ENCODE measurements around the gene SMAD3.

Gene SMAD3

GRCh38 chr15:67064607-67065530 is 533 bp upstream of the SMAD3 start:
- peak overlapping the region; percentile 52; the same call in 1 of the 2 replicates for H3K4me3 ChIP-seq (ENCODE audit: low read length)
- no peak for TF ChIP-seq ZNF274 (IDR thresholded peaks at IDR 0.05; ENCODE audit: low read depth, low read length)

DNA sequence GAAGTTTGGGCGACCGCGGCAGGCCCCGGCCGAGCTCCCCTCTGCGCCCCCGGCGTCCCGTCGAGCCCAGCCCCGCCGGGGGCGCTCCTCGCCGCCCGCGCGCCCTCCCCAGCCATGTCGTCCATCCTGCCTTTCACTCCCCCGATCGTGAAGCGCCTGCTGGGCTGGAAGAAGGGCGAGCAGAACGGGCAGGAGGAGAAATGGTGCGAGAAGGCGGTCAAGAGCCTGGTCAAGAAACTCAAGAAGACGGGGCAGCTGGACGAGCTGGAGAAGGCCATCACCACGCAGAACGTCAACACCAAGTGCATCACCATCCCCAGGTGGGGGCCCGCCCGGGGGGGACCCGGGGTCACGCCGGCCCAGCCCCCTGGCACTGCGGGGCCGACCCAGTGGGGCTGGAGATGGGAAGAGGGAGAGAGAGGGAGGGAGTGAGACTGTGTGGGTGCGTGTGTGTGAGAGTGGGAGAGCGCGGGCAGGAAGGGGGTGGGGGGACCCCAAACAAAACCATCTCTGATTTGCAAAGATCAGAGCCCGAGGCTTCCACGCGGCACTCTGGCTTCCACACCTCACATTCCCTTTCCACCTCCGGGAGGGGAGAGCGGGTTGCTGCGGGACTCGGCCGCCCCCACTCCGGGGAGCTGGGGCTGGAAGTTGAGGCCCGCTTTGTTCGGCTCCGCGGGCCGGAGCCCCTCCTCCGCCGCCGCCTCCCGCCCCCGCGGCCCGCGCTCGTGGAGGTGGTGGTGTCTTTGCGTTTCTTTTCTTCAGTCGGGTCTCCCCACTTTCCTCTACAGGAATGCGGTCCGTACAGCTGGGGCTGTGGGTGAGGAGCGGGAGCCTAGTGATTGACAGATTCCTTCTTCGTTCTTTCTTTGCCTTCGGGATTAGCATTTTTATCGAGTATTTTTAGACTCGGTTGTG is 898 bp downstream of the SMAD3 start:
- TF ChIP-seq ZNF274 (IDR thresholded peaks at IDR 0.05; ENCODE audit: low read depth, low read length) = no peak
- peak overlapping the region; percentile 79 for H3K4me3 ChIP-seq (ENCODE audit: low read length)

DNA sequence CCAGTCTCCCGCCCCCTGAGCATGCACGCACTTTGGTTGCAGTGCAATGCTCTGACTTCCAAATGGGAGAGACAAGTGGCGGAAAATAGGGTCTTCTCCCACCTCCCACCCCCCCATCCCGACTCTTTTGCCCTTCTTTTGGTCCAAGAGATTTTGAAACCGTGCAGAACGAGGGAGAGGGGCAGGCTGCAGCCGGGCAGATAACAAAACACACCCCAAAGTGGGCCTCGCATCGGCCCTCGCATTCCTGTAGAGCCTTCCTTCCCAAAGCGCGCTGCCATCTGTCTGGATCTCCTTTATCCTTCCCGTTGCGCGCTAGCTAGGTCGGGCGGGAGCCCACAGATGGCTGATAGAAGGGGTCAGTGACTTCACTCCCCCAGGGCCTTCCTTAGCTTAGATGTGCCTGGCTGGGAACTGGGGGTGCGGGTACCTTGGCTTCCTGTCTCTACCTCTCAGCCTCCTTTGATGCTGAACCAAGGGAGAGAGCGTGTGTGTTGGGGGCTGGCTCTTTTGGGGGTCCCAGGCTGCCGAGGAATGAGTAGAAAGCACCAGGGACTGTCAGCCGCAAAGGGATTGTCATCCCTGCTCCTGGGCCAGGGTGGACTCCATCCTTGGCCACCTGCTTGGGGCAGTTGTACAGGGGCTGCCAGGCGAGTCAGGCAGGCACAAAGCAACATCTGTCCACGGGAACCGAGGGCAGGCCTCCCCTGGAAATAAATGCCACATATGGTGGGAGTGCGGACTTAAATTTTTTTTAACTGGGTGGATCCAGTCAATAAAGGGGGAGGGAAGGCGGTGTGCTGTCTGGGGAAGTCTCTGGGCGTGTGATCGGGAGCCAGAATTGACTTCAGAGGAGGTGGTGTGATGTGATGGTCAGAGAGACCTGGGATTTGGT is 1.8 kb downstream of the SMAD3 start:
- no peak for TF ChIP-seq ZNF274 (IDR thresholded peaks at IDR 0.05; ENCODE audit: low read depth, low read length)
- peak overlapping the region; percentile 79 for H3K4me3 ChIP-seq (ENCODE audit: low read length)

- H3K4me3 ChIP-seq (ENCODE audit: low read length) = peak overlapping the region; percentile 79; the same call in 1 of the 2 replicates
- no peak for TF ChIP-seq ZNF274 (IDR thresholded peaks at IDR 0.05; ENCODE audit: low read depth, low read length)
Observed at GRCh38 chr15:67067930-67068551, 2.6 kb downstream of the SMAD3 start.

DNA sequence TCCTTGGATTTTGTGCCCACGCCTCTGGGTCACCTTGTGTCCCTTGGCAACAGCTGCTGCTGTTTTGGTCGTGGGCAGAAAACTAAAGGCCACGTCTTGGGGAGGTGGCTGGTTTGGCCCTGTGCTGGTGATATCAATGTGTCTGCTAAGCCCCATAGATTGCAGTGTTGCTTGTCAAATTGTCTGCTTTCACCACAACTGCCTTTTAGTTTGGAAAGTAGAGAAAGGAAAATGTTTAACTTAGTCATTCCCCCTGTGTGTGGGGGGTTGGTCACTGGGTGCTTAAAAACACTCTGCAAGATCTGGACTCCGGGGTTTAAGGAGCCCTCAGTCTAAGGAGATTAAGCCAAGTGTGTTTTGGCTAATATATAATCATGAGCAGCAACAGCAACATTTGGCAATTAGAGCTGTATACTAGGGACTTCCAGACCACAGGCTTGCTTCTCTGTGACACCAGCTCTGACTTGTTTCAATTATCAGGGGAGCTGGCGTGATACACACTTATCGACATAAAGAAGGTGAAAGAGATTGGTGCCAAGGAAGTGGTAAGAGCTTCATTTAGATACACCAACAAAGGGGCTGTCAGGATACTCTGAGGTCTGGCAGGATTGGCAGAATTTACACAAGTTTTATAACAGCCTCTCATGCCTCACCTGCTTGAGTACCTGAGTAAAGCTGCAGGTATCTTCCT is 3.5 kb downstream of the SMAD3 start:
- TF ChIP-seq ZNF274 (IDR thresholded peaks at IDR 0.05; ENCODE audit: low read depth, low read length) = no peak
- peak overlapping the region; percentile 79; the same call in 1 of the 2 replicates for H3K4me3 ChIP-seq (ENCODE audit: low read length)

- TF ChIP-seq ZNF274 (IDR thresholded peaks at IDR 0.05; ENCODE audit: low read depth, low read length) = no peak
- no peak overlapping the region for H3K4me3 ChIP-seq (ENCODE audit: low read length)
Observed at GRCh38 chr15:67070150-67070549, 4.7 kb downstream of the SMAD3 start.

- no peak for TF ChIP-seq ZNF274 (IDR thresholded peaks at IDR 0.05; ENCODE audit: low read depth, low read length)
- H3K4me3 ChIP-seq (ENCODE audit: low read length) = no peak overlapping the region
Observed at GRCh38 chr15:67070892-67071664, 5.7 kb downstream of the SMAD3 start.

- TF ChIP-seq ZNF274 (IDR thresholded peaks at IDR 0.05; ENCODE audit: low read depth, low read length) = no peak
- no peak overlapping the region for H3K4me3 ChIP-seq (ENCODE audit: low read length)
Observed at GRCh38 chr15:67072442-67072841, 7.0 kb downstream of the SMAD3 start.

DNA sequence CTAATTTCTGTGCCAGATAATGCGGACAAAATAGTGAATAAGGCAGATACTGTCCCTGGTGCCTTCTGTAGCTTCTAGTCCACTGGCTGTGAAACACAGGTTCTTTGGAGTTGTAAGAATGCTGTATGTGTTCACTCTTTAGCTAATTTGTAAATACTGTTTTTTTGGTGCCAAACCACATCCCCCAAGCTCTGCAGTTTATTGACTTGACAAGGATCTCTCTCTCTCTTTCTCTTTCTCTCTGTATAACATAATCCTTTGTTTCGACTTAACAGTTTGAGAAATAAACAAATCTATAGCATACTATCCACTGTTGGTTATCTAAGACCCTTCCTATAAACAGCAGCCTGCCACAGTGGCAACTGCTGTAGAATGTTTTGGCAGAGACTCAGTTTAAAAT is 7.6 kb downstream of the SMAD3 start:
- no peak overlapping the region for H3K4me3 ChIP-seq (ENCODE audit: low read length)
- no peak for TF ChIP-seq ZNF274 (IDR thresholded peaks at IDR 0.05; ENCODE audit: low read depth, low read length)

DNA sequence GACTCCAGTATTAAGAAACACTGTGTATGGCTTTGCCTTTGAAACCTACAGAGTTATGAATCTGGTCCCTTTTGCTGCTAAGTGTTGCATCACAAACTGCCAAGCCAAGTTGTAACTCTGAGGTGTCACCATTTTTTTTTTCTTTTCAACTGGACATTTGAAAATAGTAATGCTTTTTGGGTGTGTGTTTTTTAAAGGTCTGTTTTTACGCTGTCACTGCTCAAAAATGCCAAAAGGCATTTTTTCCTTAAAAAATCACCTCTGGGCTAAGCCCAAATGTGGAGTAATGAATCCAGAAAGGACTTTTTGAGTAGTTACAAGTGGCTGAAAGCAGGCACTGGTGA is 9.5 kb downstream of the SMAD3 start:
- peak overlapping the region; percentile 14; the same call in 1 of the 2 replicates for H3K4me3 ChIP-seq (ENCODE audit: low read length)
- TF ChIP-seq ZNF274 (IDR thresholded peaks at IDR 0.05; ENCODE audit: low read depth, low read length) = no peak

- peak overlapping the region; percentile 13; the same call in 1 of the 2 replicates for H3K4me3 ChIP-seq (ENCODE audit: low read length)
Observed at GRCh38 chr15:67075555-67076135, 10.2 kb downstream of the SMAD3 start.

All from GM08714 (cell line).